GM19351 (cell line): ENCODE data around the gene LGR4.
"Not testable (repeated sequence)": the region's sequence is repeated elsewhere in the genome, so short reads cannot be mapped to it uniquely, and the experiment has no call there.

Experiments
- ATAC-seq: cut with Tn5 transposase; IDR thresholded peaks from one replicate; pipeline ENCODE4 v1.9.1; 2021; ENCODE audit warnings: mild to moderate bottlenecking, moderate library complexity; ENCODE audit not compliant: unreplicated experiment

LGR4 gene

GRCh38 chr11:27353593-27354358 lies 118.8 kb downstream of the LGR4 start:
- no peak for ATAC-seq

DNA sequence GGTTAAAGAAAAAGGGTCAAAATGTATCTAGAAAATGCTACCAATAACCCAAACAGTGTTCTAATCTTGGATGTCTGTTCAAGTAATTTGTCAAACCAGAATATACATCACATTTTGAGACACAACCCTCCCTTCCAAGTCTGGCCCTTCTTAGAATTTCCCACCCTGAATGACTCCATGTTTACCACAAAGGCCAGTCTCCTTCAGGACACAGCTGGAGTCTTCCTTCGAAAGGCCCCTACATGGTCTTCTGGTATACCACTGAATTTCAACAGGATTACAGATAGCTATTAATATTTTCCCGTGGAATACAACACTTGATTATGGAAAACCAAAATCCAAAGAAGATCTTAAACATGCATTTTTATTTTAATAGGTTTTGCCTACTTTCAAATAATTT lies 119.8 kb downstream of the LGR4 start:
- no peak for ATAC-seq

DNA sequence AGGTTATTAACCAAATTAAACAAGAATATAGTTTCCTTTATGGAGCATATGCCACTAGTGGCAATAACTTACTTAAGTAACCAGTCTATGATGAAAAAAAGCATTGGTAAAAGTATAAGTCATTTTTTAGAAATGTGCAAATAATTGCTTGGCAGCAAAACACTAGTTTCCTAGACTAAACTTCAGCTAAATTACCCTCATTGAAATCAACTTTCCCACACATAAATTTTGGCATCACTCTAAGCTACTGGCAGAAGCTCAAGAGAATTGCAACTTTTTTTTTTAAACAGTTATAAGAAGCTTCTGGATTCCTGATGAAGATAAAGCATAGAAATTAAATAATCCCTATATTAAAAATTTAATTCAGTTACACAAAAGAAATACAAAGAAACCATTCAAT lies 122.1 kb downstream of the LGR4 start:
- no peak for ATAC-seq

DNA sequence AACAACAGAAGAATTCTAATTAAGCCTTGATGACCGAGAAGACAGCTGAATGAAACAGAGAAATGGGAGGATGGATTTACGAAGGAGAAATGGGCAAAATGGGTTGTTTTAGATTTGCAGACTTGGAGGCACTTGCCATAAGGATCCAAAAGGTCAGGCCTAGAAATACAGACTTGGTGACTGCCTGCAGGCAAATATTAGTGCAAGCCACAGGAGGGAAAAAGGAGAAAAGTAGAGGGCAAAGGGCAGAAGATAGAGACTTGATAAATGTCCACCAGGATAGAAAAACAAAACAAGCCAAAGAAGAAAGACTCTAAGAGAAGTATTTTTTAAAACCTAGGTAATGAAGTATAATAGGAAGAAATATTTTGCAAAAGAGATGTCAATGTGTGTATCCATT lies 122.7 kb downstream of the LGR4 start:
- ATAC-seq, result no peak

DNA sequence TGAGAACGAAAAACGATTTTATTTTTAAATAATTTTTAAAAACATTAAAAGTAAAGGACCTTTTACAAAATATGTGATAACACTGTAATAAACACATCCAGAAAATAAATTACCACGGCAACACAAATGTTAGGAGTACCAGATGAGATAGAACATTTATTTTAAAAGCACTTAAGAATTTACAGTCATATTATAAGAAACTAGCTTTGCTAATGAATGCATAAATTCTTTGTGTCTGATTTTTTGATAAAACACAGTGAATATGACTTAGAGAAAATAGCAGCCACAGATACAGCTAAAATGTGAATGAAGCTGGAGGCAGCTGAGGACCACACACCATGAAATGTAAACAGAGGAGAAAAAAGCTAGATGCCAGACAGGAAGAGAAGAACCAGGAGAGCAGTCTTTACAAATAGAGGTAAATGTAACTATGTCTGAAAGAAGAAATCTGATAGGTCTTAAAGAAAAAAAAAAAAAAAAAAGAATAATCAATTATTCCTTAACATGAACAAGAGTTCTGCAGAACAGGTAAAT lies 124.2 kb downstream of the LGR4 start:
- ATAC-seq, result no peak

GRCh38 chr11:27347359-27348339 lies 124.9 kb downstream of the LGR4 start:
- ATAC-seq, result no peak

- ATAC-seq, result no peak
These were observed 132.6 kb downstream of the LGR4 start for GRCh38 chr11:27339941-27340340.

DNA sequence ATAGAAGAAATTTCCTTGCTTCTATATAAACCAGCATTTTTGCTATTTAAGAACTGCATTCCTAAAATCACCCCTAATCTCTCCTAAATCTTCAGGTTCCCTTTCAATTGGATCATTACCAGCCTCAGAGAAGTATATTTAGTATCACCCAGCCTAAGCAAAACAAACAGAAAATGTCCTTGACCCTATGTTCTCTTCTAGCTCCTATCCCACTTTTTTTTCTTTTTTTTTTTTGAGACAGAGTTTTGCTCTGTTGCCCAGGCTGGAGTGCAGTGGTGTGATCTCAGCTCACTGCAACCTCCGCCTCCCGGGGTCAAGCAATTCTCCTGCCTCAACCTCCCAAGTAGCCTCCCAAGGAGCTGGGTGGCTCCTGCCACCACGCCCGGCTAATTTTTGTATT lies 137.8 kb downstream of the LGR4 start:
- not testable (repeated sequence) for ATAC-seq

GRCh38 chr11:27331981-27332380 lies 140.6 kb downstream of the LGR4 start:
- no peak for ATAC-seq

DNA sequence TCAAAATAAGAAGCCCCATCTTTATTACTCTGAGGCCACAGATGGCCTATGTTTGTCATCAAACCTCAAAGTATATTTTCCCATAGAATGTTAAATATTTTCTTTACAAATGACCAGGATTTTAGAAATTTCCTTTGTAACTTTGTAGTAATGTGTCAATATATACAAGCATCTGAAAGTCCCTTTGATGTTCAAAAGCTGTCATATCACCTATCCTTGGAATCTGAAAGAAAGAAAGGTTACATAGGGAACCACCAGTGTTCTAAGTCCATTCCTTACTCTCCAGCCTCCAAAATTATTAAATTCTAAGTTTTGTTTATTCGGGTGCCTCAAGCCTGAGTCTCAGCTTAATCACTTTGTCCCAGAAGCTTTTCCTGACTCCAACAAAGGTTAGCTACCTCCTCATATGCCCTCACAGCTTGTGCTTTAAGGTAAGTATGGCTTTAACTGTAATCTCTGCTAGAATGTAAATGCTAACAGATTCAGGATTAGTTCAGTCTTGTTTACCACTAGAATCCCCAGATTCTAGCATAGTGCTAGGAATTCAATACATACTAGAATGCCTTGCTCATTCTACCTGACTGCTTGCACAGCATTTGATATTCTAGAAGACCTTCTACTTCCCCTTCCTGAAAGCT lies 141.8 kb downstream of the LGR4 start:
- no peak for ATAC-seq

DNA sequence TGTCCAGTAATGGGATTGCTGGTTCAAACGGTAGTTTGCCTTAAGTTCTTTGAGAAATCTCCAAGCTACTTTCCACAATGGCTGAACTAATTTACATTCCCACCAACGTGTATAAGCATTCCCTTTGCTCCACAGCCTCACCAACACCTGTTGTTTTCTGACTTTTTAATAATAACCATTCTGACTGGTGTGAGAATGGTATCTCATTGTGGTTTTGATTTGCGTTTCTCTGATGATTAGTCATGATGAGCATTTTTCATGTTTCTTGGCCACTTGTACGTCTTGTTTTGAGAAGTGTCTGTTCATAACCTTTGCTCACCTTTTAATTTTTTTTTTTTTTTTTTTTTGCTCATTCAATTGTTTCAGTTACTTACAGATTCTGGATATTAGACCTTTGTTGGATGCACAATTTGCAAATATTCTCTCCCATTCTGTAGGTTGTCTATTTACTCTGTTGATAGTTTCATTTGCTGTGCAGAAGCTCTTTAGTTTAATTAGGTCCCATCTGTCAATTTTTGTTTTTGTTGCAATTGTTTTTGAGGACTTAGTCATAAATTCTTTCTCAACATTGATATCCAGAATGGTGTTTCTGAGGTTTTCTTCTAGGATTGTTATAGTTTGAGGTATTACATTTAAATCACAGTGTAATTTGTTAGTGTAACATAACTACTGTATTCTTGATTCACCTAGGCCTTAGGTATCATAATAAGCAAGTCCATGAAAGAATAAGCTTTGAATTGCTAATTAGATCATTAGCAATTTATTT lies 142.5 kb downstream of the LGR4 start:
- no peak for ATAC-seq

DNA sequence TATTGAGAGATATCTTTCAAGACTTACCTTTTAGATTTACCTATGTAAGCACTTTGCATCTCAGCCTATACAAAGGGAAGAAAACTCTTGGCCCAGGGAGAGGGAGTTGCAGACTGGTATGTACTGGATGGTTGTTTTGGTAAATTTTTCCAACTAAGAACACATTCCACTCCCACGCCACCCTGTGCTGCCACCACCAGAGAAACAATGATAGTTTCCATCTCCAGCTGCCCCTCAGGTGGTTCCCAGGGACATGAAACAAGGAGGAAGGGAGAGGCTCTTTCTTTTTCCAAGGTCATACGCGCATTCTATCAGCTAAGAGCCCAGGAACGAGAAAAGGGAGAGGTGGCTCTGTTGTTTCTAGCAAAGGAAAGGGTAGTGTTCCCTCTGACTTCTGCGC lies 144.0 kb downstream of the LGR4 start:
- ATAC-seq, result no peak

GRCh38 chr11:27327064-27327463 lies 145.5 kb downstream of the LGR4 start:
- not testable (repeated sequence) for ATAC-seq

DNA sequence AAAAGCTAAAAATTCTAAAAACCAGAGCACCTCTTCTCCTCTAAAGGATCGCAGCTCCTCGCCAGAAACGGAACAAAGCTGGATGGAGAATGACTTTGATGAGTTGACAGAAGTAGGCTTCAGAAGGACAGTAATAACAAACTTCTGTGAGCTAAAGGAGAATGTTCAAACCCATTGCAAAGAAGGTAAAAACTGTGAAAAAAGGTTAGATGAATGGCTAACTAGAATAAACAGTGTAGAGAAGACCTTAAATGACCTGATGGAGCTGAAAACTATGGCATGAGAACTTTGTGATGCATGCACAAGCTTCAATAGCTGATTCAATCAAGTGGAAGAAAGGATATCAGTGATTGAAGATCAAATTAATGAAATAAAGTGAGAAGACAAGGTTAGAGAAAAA lies 150.4 kb downstream of the LGR4 start:
- ATAC-seq, result not testable (repeated sequence)

- ATAC-seq, result not testable (repeated sequence)
These were observed 151.2 kb downstream of the LGR4 start for GRCh38 chr11:27321340-27321739.

DNA sequence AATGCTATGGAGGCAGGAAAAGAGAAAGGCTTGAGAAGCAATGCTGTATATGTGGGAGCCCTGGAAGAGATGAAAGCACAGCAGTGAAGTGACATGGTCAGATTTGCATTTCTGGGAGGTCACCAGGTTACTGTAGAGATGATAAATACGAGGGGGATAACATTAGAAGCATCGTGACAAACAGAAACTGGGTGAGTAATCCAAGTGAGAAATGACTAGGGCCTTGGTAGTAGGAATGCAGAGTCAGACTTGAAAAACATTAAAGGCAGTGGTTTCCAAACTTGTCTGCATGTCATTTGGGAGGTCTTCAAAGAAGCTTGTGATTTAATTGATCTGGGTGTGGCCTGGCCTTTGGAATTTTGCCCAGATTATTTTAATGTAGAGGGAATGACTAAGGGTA lies 153.5 kb downstream of the LGR4 start:
- peak; percentile 99 for ATAC-seq

- ATAC-seq, result no peak
These were observed 154.8 kb downstream of the LGR4 start for GRCh38 chr11:27317751-27318150.
